Choroid plexus epithelial cell (primary cell): ENCODE results near the gene SLAMF7.

Experiments
- DNase-seq: peaks from one replicate; pipeline ENCODE4 v3.0.0-alpha.2; 2010; ENCODE audit warnings: low read depth
- H3K4me3 ChIP-seq: 2 replicates; pipeline ENCODE4 v1.5.1; 2011; ENCODE audit warnings: low read depth, mild to moderate bottlenecking, control low read depth, low read length, moderate library complexity
- TF ChIP-seq, protein P1 (sequence below): conservative IDR thresholded peaks from 2 replicates; pipeline ENCODE4 v1.5.1; 2011; ENCODE audit warnings: low read depth, mild to moderate bottlenecking, control low read depth, inconsistent platforms, low read length, moderate library complexity

SLAMF7 gene

DNA sequence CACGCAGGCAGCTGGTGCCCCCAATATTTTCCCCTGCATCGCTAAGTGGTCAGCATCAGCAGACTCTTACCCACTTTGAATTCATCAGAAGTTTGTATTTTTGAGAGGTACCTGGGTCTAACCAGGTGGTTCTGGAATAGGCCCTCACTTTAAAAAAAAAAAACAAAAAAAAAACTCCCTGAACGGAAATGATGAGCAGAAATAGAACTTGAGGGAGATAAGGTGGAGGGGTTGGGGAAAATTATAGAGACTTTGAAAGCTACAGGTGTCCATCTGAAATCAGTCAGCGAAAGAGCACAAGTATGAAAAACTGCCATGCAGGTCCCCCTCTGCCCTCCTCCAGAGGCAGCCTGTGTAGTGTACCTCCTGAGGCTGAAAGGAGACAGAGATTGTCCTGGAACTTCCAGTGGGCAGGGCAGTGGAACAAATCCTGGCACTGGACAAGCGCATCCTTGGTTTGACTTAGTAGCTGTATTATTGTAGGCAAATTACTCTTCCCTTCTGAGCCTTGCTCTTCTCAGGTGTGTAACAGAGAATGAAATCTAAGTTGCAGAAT, 1.2 kb downstream of the SLAMF7 start:
- TF ChIP-seq, protein P1, sequence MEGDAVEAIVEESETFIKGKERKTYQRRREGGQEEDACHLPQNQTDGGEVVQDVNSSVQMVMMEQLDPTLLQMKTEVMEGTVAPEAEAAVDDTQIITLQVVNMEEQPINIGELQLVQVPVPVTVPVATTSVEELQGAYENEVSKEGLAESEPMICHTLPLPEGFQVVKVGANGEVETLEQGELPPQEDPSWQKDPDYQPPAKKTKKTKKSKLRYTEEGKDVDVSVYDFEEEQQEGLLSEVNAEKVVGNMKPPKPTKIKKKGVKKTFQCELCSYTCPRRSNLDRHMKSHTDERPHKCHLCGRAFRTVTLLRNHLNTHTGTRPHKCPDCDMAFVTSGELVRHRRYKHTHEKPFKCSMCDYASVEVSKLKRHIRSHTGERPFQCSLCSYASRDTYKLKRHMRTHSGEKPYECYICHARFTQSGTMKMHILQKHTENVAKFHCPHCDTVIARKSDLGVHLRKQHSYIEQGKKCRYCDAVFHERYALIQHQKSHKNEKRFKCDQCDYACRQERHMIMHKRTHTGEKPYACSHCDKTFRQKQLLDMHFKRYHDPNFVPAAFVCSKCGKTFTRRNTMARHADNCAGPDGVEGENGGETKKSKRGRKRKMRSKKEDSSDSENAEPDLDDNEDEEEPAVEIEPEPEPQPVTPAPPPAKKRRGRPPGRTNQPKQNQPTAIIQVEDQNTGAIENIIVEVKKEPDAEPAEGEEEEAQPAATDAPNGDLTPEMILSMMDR, result no peak
- no peak for DNase-seq
- H3K4me3 ChIP-seq, result no peak overlapping the region

DNA sequence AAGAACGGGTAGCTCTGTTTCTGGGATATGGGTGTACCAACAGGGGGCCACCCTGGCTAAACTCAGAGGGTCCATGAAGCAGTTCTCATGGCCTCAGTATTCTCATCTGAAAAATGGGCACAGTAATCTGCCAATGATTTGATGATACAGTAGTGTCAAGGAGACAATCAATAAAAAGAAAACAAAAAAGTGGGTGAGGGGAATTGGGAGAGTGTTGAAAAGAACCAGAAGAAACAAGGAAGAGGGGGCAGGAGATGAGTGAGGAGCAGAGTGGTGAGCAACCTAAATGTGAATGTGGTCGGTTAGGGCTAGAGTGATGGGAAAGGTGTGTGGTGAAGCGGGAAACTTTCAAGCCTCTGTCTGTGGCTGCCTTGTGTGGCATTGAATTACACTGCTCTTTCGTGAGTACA, 2.0 kb downstream of the SLAMF7 start:
- H3K4me3 ChIP-seq, result no peak overlapping the region
- TF ChIP-seq, protein P1, result no peak
- DNase-seq, result no peak

DNA sequence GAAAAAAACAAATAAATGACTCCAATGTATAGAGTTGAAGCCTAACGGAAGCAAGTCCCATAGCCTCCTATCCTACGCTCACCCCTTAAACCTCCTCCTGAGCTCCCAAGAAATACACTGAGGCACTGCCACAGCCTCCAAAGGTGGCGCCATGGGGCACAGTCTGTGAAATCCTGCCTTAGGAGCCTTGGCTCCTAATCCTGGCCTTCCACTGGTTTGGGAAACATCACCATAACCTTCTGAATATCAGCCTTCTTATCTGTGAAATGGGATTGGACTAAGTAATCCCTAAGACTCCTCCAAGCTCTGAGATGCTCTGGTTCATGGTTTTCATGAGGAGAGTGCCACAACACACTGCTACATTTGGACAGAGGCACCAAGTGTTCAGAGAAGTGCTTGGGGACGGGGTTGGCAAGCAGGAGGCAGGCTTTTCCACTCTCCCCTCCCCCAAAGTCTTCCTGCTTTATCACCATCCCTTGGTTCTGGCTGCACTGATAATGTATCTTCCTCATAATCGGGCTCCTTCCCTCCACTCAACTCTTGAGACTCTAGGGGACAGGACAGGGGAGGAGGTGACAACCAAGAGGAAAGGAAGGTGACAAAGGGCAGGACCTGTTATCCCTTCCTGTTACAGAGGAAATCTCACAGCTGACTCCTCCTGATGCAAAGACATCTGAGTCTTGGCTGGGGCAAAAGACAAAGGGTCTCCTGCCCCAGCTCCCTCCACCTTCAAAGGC, 2.7 kb downstream of the SLAMF7 start:
- TF ChIP-seq, protein P1, result no peak

DNA sequence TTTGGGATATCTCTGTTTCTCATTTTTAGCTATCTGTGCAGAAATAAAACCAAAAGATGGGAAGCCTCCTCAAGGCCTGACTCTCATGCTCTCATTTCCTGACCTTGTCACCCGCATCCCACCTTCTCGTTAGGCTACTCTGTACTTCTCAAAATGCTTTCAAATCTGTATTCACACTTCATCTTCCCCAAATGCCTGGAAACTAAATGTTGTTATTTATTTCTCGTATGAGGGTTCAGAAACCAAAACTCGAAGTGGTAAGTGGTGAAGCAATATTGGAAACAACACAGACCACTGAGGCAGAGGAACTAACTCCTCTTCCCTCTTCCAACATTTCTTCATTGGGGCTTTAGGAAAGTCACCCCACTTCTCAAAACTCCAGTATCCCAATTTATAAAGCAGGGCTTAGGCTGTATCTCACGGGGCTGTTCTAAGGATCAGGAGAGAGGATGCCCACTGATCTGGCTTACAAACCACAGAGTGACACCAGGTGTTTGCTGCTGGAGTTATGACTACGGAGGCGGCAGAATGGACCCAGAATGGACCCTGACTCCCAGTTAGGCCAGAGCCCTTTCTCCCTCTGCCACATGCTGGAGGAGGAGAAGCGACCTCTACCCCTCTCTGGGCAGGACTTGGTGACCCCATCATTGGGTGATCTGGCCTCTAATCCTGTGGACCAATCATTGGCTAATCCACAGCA, 3.5 kb downstream of the SLAMF7 start:
- DNase-seq, result no peak
- no peak overlapping the region for H3K4me3 ChIP-seq
- TF ChIP-seq, protein P1, result no peak

More for the DNA sequence above, 2.7 kb downstream of the SLAMF7 start:
- DNase-seq, result no peak
- no peak overlapping the region for H3K4me3 ChIP-seq

DNA sequence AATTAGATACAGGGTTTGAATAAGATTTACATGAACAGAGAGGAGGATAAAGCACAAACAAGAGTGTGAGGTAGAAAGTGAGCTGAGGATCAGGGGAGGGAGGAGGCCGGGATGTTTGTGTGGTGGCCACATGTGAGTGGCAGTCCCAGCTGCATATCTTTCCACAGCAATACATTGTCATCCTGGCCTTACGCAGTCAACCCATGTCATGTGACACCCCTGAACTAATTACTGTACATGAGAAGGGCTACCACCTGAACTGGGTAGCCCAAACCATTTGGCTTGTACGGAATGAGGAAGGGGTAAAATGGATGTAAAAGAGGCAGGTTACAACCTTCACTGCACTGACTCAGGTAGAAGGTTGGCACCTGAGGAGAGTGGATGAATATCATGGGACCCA, 4.2 kb downstream of the SLAMF7 start:
- TF ChIP-seq, protein P1, result no peak
- H3K4me3 ChIP-seq, result no peak overlapping the region
- DNase-seq, result no peak

DNA sequence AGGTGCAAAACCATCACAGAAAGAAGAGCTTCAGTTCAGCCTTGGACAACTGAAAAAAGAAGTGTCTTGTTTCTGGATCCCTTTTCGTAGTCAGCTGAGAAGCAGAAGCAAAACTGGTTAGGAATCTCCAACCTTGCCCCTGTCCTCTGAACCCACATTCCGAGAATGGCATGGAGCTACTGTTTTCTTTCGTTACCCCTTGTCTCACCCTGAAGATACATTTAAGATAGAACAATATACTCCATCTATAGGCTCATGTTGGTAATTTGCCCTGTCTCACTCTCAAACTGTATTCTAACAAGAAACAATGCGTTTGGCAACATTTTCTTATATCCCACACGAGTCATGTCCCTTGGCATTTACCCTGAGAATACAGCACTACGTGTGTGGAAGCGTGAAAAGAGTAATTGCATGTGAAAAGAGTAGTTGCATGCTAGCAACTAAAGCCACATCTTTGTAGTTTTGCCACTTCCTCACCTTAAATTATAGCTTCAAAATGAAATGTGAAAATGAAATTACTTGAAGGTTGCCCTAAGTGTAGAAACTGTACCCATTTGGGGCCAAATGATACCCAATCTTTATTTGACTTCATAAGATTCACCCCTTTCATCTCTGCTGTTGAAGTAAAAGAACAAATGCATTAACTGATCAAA, 5.3 kb downstream of the SLAMF7 start:
- no peak for DNase-seq
- H3K4me3 ChIP-seq, result no peak overlapping the region
- TF ChIP-seq, protein P1, result no peak
